Naive thymus-derived CD8-positive, alpha-beta T cell (primary cell): ENCODE measurements around the gene ZNF595. TPM values are rescaled to one million over a fixed set of nuclear protein-coding genes. Genes with fewer than 3 reads are reported as not detected.
"Not testable (repeated sequence)": the region's sequence is repeated elsewhere in the genome, so short reads cannot be mapped to it uniquely, and the experiment has no call there.

Experiments
- ATAC-seq, 2 donors: fragments of 150-1000 bp; cut with Tn5 transposase in 1 of 2; sonication (Bioruptor Pico), chemical (Tn5 transposase) in 1 of 2; 1 replicate in 1 of 2; 2 replicates in 1 of 2; pipeline ENCODE4 v1.10.0; 2021; ENCODE audit warnings: mild to moderate bottlenecking in 2 of 2, moderate library complexity in 2 of 2
- POLR2A ChIA-PET: fragments of 350-600 bp; sonication (Branson Sonifier 250); formaldehyde crosslinking; loops from one replicate; lab custom pipeline; 2021; ENCODE audit warnings: antibody characterized with exemption; lab: Charles Lee
- DNase-seq, 10 donors: peaks; one replicate each; pipeline versions ENCODE4 v3.0.0 to v3.0.0-alpha.2; 2020 to 2022
- H3K27ac Mint-ChIP-seq, 10 donors: one replicate each; pipeline ENCODE4 v1.8.0; 2020 to 2022; ENCODE audit warnings: mild to moderate bottlenecking in 10 of 10, mixed read lengths in 10 of 10, moderate library complexity in 4 of 10, inconsistent platforms in 1 of 10
- H3K27me3 Mint-ChIP-seq, 5 donors: one replicate each; pipeline ENCODE4 v1.8.0; 2021 to 2022; ENCODE audit warnings: mixed read lengths in 5 of 5
- H3K36me3 Mint-ChIP-seq, 3 donors: one replicate each; pipeline ENCODE4 v1.8.0; 2020 to 2022; ENCODE audit warnings: mixed read lengths in 3 of 3, mild to moderate bottlenecking in 2 of 3, inconsistent platforms in 1 of 3
- H3K4me1 Mint-ChIP-seq, 4 donors: one replicate each; pipeline ENCODE4 v1.8.0; 2021 to 2022; ENCODE audit warnings: mixed read lengths in 4 of 4
- H3K4me3 Mint-ChIP-seq, 10 donors: one replicate each; pipeline ENCODE4 v1.8.0; 2020 to 2022; ENCODE audit warnings: mild to moderate bottlenecking in 10 of 10, mixed read lengths in 10 of 10, moderate library complexity in 6 of 10, inconsistent platforms in 1 of 10
- H3K9me3 Mint-ChIP-seq, 9 donors: one replicate each; pipeline ENCODE4 v1.8.0; 2020 to 2022; ENCODE audit warnings: mixed read lengths in 9 of 9, mild to moderate bottlenecking in 3 of 9, inconsistent platforms in 1 of 9, moderate library complexity in 1 of 9
- polyA plus RNA-seq, 3 donors: library from polyadenylated mRNA; unstranded; fragments of 300-500 nt; fragmentation: Illumina TruSeq; gene quantifications; one replicate each; pipeline ENCODE4 v1.2.3, GENCODE V29; 2021
- total RNA-seq, 8 experiments: library from RNA in 2 of 8; stranded (reverse) in 2 of 8; gene quantifications; one replicate each; pipeline ENCODE4 v1.2.3 and lab custom pipeline; 2021 to 2026

The ZNF595 gene
- total and polyA plus RNA-seq, 5 experiments from 2014 or later: 1.9 to 20.6 (median 17.0) TPM

- DNase-seq, ATAC-seq, H3K27me3 Mint-ChIP-seq, H3K27ac Mint-ChIP-seq, POLR2A ChIA-PET, H3K4me1 Mint-ChIP-seq, H3K4me3 Mint-ChIP-seq, H3K36me3 Mint-ChIP-seq: not testable (repeated sequence)
- H3K9me3 Mint-ChIP-seq: peaks cover 0 to 12% (median 2%) of the 10 kb centered on the region in 9 donors
Observed at GRCh38 chr4:36559-37415, 16.3 kb upstream of the ZNF595 start.

DNA sequence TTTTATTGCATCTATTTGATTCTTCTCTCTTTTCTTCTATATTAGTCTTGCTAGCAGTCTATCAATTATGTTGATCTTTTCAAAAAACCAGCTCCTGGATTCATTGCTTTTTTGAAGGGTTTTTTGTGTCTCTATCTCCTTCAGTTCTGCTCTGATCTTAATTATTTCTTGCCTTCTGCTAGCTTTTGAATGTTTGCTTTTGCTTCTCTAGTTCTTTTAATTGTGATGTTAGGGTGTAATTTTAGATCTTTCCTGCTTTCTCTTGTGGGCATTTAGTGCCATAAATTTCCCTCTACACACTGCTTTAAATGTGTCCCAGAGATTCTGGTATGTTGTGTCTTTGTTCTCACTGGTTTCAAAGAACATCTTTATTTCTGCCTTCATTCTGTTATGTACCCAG is 14.9 kb upstream of the ZNF595 start:
- POLR2A ChIA-PET: interaction anchor here (0.7 kb wide), 1 partner anchor 138 kb away, joined by 3 read pairs; no protein-coding TSS in a partner anchor
- H3K27me3 Mint-ChIP-seq, H3K27ac Mint-ChIP-seq, H3K36me3 Mint-ChIP-seq, H3K4me1 Mint-ChIP-seq, ATAC-seq, H3K4me3 Mint-ChIP-seq, DNase-seq: not testable (repeated sequence)
- H3K9me3 Mint-ChIP-seq: peaks cover 0 to 12% (median 2%) of the 10 kb centered on the region in 9 donors

- H3K4me1 Mint-ChIP-seq, H3K27me3 Mint-ChIP-seq, ATAC-seq, POLR2A ChIA-PET, H3K4me3 Mint-ChIP-seq, H3K27ac Mint-ChIP-seq, H3K36me3 Mint-ChIP-seq, DNase-seq, H3K9me3 Mint-ChIP-seq: not testable (repeated sequence)
Observed at GRCh38 chr4:43375-43774, 9.7 kb upstream of the ZNF595 start.

GRCh38 chr4:51253-51652 is 1.9 kb upstream of the ZNF595 start:
- not testable (repeated sequence) for H3K4me1 Mint-ChIP-seq, H3K36me3 Mint-ChIP-seq, H3K9me3 Mint-ChIP-seq, H3K27me3 Mint-ChIP-seq, H3K27ac Mint-ChIP-seq, ATAC-seq
- POLR2A ChIA-PET: interaction anchor here (0.6 to 1.4 kb wide), 4 partner anchors 10 to 660 kb away, joined by 3 to 7 read pairs (median 4); partner anchors contain the start of genes ATP5ME, MYL5 and ZNF718
- H3K4me3 Mint-ChIP-seq: peak overlapping the region in 1 of 10 donors; percentile 4
- DNase-seq: peak in 2 of 10 donors; percentile 12

- POLR2A ChIA-PET: interaction anchor here (0.7 to 1.4 kb wide), 4 partner anchors 10 to 622 kb away, joined by 3 to 7 read pairs (median 4); partner anchors contain the start of genes ATP5ME, MYL5, ZNF141 and ZNF718
- H3K4me1 Mint-ChIP-seq, H3K36me3 Mint-ChIP-seq, H3K27me3 Mint-ChIP-seq, H3K4me3 Mint-ChIP-seq, H3K27ac Mint-ChIP-seq, H3K9me3 Mint-ChIP-seq: not testable (repeated sequence)
- DNase-seq (peak in 9 of 10 donors; percentile 13 to 66 (median 44)), ATAC-seq (peak; percentile 60 to 74)
Observed at GRCh38 chr4:51655-52277, 1.4 kb upstream of the ZNF595 start.

GRCh38 chr4:53521-53920 is 400 bp downstream of the ZNF595 start:
- H3K4me3 Mint-ChIP-seq, H3K27ac Mint-ChIP-seq, H3K36me3 Mint-ChIP-seq, H3K27me3 Mint-ChIP-seq, H3K4me1 Mint-ChIP-seq, DNase-seq, H3K9me3 Mint-ChIP-seq: not testable (repeated sequence)
- peak; percentile 4 to 9 for ATAC-seq
- POLR2A ChIA-PET: interaction anchor here (0.6 to 2.9 kb wide), 5 partner anchors 69 to 420 kb away, joined by 4 to 12 read pairs (median 5); partner anchors contain the start of gene ZNF718

DNA sequence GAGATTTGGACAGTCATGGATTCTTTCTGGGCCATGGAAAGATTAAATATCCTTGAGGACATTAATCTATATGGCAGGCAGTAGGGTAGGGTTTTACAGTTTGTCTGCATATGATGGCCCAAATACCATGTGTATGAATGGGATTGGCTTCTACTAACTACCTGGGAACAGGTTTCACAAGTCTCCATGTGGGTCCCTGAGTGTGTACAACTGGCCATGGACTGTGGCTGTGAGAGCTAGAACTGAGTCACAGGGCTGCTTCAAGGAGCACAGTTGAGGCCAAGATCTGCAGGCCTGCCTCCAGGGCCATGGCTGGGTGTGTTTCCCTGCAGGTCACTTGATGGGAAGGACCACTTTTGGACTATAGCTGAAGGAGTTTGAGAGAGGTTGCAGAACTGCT is 11.6 kb downstream of the ZNF595 start:
- H3K27ac Mint-ChIP-seq, POLR2A ChIA-PET, H3K4me1 Mint-ChIP-seq, H3K27me3 Mint-ChIP-seq, H3K4me3 Mint-ChIP-seq, ATAC-seq, DNase-seq: not testable (repeated sequence)
- Mint-ChIP-seq H3K36me3 (peaks cover 11 to 17% (median 14%) of the 10 kb centered on the region in 3 donors), H3K9me3 (peaks cover 7 to 17% (median 11%) of the 10 kb centered on the region in 9 donors)

GRCh38 chr4:71830-72229 is 18.7 kb downstream of the ZNF595 start:
- POLR2A ChIA-PET: no interaction called here
- no peak overlapping the region for H3K4me3 Mint-ChIP-seq
- ATAC-seq: no peak

GRCh38 chr4:85951-86350 is 32.8 kb downstream of the ZNF595 start:
- POLR2A ChIA-PET: no interaction called here
- H3K4me1 Mint-ChIP-seq: no peaks in the 10 kb centered on the region
- H3K4me3 Mint-ChIP-seq: no peak overlapping the region
- H3K9me3 Mint-ChIP-seq: peaks cover 16 to 96% (median 58%) of the 10 kb centered on the region in 9 donors
- ATAC-seq (no peak), DNase-seq (no peak)
- peak overlapping the region in 1 of 10 donors; percentile 27 for H3K27ac Mint-ChIP-seq
- H3K36me3 Mint-ChIP-seq: peaks cover 47 to 74% (median 68%) of the 10 kb centered on the region in 3 donors
- no peaks in the 10 kb centered on the region for H3K27me3 Mint-ChIP-seq

More at GRCh38 chr4:71830-72229, 18.7 kb downstream of the ZNF595 start:
- no peak for DNase-seq
- Mint-ChIP-seq H3K4me1 (no peaks in the 10 kb centered on the region), H3K27me3 (no peaks in the 10 kb centered on the region), H3K27ac (no peak overlapping the region), H3K9me3 (peaks cover 18 to 81% (median 54%) of the 10 kb centered on the region in 9 donors), H3K36me3 (peaks cover 63 to 74% (median 63%) of the 10 kb centered on the region in 3 donors)

- peak overlapping the region in 1 of 10 donors; percentile 20 for H3K4me3 Mint-ChIP-seq
- DNase-seq, H3K27ac Mint-ChIP-seq, H3K4me1 Mint-ChIP-seq, ATAC-seq, H3K27me3 Mint-ChIP-seq, POLR2A ChIA-PET: not testable (repeated sequence)
- H3K36me3 Mint-ChIP-seq: peaks cover 45 to 75% (median 67%) of the 10 kb centered on the region in 3 donors
- H3K9me3 Mint-ChIP-seq: peaks cover 16 to 96% (median 58%) of the 10 kb centered on the region in 9 donors
Observed at GRCh38 chr4:86559-87324, 33.6 kb downstream of the ZNF595 start.

GRCh38 chr4:98386-98785 is 45.3 kb downstream of the ZNF595 start:
- Mint-ChIP-seq H3K27me3 (peaks cover 0 to 2% (median 0%) of the 10 kb centered on the region in 5 donors), H3K36me3 (peaks cover 2 to 57% (median 50%) of the 10 kb centered on the region in 3 donors), H3K4me1 (no peaks in the 10 kb centered on the region), H3K9me3 (peaks cover 17 to 93% (median 36%) of the 10 kb centered on the region in 9 donors), H3K4me3 (no peak overlapping the region), H3K27ac (no peak overlapping the region)
- DNase-seq (no peak), ATAC-seq (no peak)
- POLR2A ChIA-PET: no interaction called here

- H3K27ac Mint-ChIP-seq: no peak overlapping the region
- ATAC-seq (no peak), DNase-seq (no peak)
- peaks cover 0 to 55% (median 42%) of the 10 kb centered on the region in 3 donors for H3K36me3 Mint-ChIP-seq
- no peak overlapping the region for H3K4me3 Mint-ChIP-seq
- H3K27me3 Mint-ChIP-seq: peaks cover 2 to 8% (median 5%) of the 10 kb centered on the region in 5 donors
- POLR2A ChIA-PET: no interaction called here
- H3K9me3 Mint-ChIP-seq: peaks cover 13 to 91% (median 32%) of the 10 kb centered on the region in 9 donors
- no peaks in the 10 kb centered on the region for H3K4me1 Mint-ChIP-seq
Observed at GRCh38 chr4:99863-100262, 46.7 kb downstream of the ZNF595 start.
